Spinal cord (tissue), 10 donors: Measurements from ENCODE around the gene NOL4L. TPM values are rescaled to one million over a fixed set of nuclear protein-coding genes. Genes with fewer than 3 reads are reported as not detected.
"Not testable (repeated sequence)": the region's sequence is repeated elsewhere in the genome, so short reads cannot be mapped to it uniquely, and the experiment has no call there.

Experiments
- DNase-seq, 6 donors: peaks; one replicate each; pipeline versions ENCODE4 v3.0.0 to v3.0.0-alpha.2; 2013 to 2015; ENCODE audit warnings: low spot score in 6 of 6, low read depth in 4 of 6
- H3K27ac ChIP-seq: one replicate; pipeline ENCODE4 v1.5.1; 2013; ENCODE audit warnings: low read depth, low read length, control low read depth
- H3K27me3 ChIP-seq: one replicate; pipeline ENCODE4 v1.6.1; 2013; ENCODE audit warnings: low read length; ENCODE audit not compliant: control insufficient read depth, insufficient read depth
- H3K36me3 ChIP-seq: one replicate; pipeline ENCODE4 v1.6.1; 2013; ENCODE audit warnings: low read length; ENCODE audit not compliant: control insufficient read depth, insufficient read depth
- H3K4me1 ChIP-seq: one replicate; pipeline ENCODE4 v1.6.1; 2013; ENCODE audit warnings: low read length; ENCODE audit not compliant: control insufficient read depth, insufficient read depth
- H3K4me3 ChIP-seq: one replicate; pipeline ENCODE4 v1.5.1; 2013; ENCODE audit warnings: low read depth, low read length, control low read depth
- H3K9me3 ChIP-seq: one replicate; pipeline ENCODE4 v1.6.1; 2013; ENCODE audit warnings: low read length; ENCODE audit not compliant: control insufficient read depth, insufficient read depth
- WGBS: methylation state at CpG from one replicate; pipeline ENCODE4 v1.1.5; 2013; ENCODE audit warnings: missing lambda C conversion rate; ENCODE audit not compliant: insufficient coverage; 5-methylcytosine and 5-hydroxymethylcytosine counted together
- polyA plus RNA-seq, 2 donors: library from polyadenylated mRNA; unstranded; fragments of 120-200 nt; gene quantifications; one replicate each; pipeline ENCODE4 v1.2.1, GENCODE V29; 2013; ENCODE audit not compliant: insufficient read length in 2 of 2
- total RNA-seq, 2 donors: library from RNA; depleted of rRNA in 1 of 2; stranded (reverse); fragments of 120-200 nt in 1 of 2; fragments of >200 nt in 1 of 2; gene quantifications; one replicate each; pipeline versions ENCODE4 v1.2.3 to v1.2.4, GENCODE V29; 2013 to 2014
- donor health status: healthy.

The NOL4L gene
- total and polyA plus RNA-seq, 4 donors: 13.3 to 67.6 (median 44.5) TPM

- no peak for DNase-seq
- no peaks in the 10 kb centered on the region for H3K9me3 ChIP-seq
- whole genome bisulfite sequencing: 38% methylated on average over 7 of the region's 7 CpGs
- H3K27me3 ChIP-seq: no peaks in the 10 kb centered on the region
- H3K4me3 ChIP-seq: no peak overlapping the region
- peaks cover 4% of the 10 kb centered on the region for H3K4me1 ChIP-seq
- H3K36me3 ChIP-seq: no peaks in the 10 kb centered on the region
- no peak overlapping the region for H3K27ac ChIP-seq
These were observed 13.5 kb upstream of the NOL4L start for GRCh38 chr20:32598606-32599005.

GRCh38 chr20:32597714-32598113 is 12.6 kb upstream of the NOL4L start:
- Histone ChIP-seq H3K27me3 (no peaks in the 10 kb centered on the region), H3K9me3 (no peaks in the 10 kb centered on the region), H3K4me1 (peaks cover 2% of the 10 kb centered on the region), H3K27ac (no peak overlapping the region), H3K4me3 (no peak overlapping the region), H3K36me3 (no peaks in the 10 kb centered on the region)
- 95% methylated on average over 4 of the region's 7 CpGs for WGBS
- DNase-seq: no peak

GRCh38 chr20:32596681-32597252 is 11.6 kb upstream of the NOL4L start:
- no peaks in the 10 kb centered on the region for H3K4me1 ChIP-seq
- 25% methylated on average over 1 of the region's 2 CpGs for WGBS
- no peak overlapping the region for H3K27ac ChIP-seq
- DNase-seq: no peak
- no peaks in the 10 kb centered on the region for H3K27me3 ChIP-seq
- no peaks in the 10 kb centered on the region for H3K36me3 ChIP-seq
- H3K9me3 ChIP-seq: no peaks in the 10 kb centered on the region
- no peak overlapping the region for H3K4me3 ChIP-seq

GRCh38 chr20:32595143-32595542 is 10.0 kb upstream of the NOL4L start:
- H3K4me1 ChIP-seq: no peaks in the 10 kb centered on the region
- H3K9me3 ChIP-seq: no peaks in the 10 kb centered on the region
- no peak overlapping the region for H3K27ac ChIP-seq
- H3K36me3 ChIP-seq: no peaks in the 10 kb centered on the region
- no peaks in the 10 kb centered on the region for H3K27me3 ChIP-seq
- WGBS: 97% methylated on average over 2 of the region's 4 CpGs
- DNase-seq: no peak
- no peak overlapping the region for H3K4me3 ChIP-seq

GRCh38 chr20:32594669-32595068 is 9.5 kb upstream of the NOL4L start:
- not testable (repeated sequence) for H3K4me3 ChIP-seq, H3K9me3 ChIP-seq, H3K27me3 ChIP-seq, DNase-seq, H3K36me3 ChIP-seq, H3K4me1 ChIP-seq, H3K27ac ChIP-seq
- no CpG with 5 or more reads among the region's 5 CpGs for WGBS

- no peaks in the 10 kb centered on the region for H3K9me3 ChIP-seq
- no peak overlapping the region for H3K27ac ChIP-seq
- no peaks in the 10 kb centered on the region for H3K36me3 ChIP-seq
- DNase-seq: no peak
- H3K4me1 ChIP-seq: no peaks in the 10 kb centered on the region
- no peak overlapping the region for H3K4me3 ChIP-seq
- H3K27me3 ChIP-seq: no peaks in the 10 kb centered on the region
- 91% methylated on average over 5 of the region's 5 CpGs for WGBS
These were observed 9.1 kb upstream of the NOL4L start for GRCh38 chr20:32594204-32594603.

- not testable (repeated sequence) for H3K27ac ChIP-seq, H3K4me1 ChIP-seq, H3K36me3 ChIP-seq, DNase-seq, H3K27me3 ChIP-seq, H3K4me3 ChIP-seq, H3K9me3 ChIP-seq
- 29% methylated on average over 1 of the region's 4 CpGs for whole genome bisulfite sequencing
These were observed 7.5 kb upstream of the NOL4L start for GRCh38 chr20:32592616-32593015.

- H3K27me3 ChIP-seq: no peaks in the 10 kb centered on the region
- DNase-seq: no peak
- H3K27ac ChIP-seq: no peak overlapping the region
- H3K36me3 ChIP-seq: no peaks in the 10 kb centered on the region
- H3K4me3 ChIP-seq: no peak overlapping the region
- 100% methylated on average over 2 of the region's 3 CpGs for WGBS
- no peaks in the 10 kb centered on the region for H3K9me3 ChIP-seq
- no peaks in the 10 kb centered on the region for H3K4me1 ChIP-seq
These were observed 6.9 kb upstream of the NOL4L start for GRCh38 chr20:32592022-32592421.

- no peak for DNase-seq
- Histone ChIP-seq H3K27me3 (peaks cover 10% of the 10 kb centered on the region), H3K9me3 (no peaks in the 10 kb centered on the region), H3K36me3 (no peaks in the 10 kb centered on the region), H3K4me3 (no peak overlapping the region), H3K4me1 (peaks cover 5% of the 10 kb centered on the region), H3K27ac (no peak overlapping the region)
- no CpG with 5 or more reads among the region's 5 CpGs for WGBS
These were observed 4.6 kb upstream of the NOL4L start for GRCh38 chr20:32589769-32590168.

- WGBS: 79% methylated on average over 5 of the region's 5 CpGs
- Histone ChIP-seq H3K4me3 (no peak overlapping the region), H3K36me3 (no peaks in the 10 kb centered on the region), H3K9me3 (no peaks in the 10 kb centered on the region), H3K4me1 (peaks cover 5% of the 10 kb centered on the region), H3K27me3 (peaks cover 10% of the 10 kb centered on the region), H3K27ac (no peak overlapping the region)
- DNase-seq: no peak
These were observed 4.1 kb upstream of the NOL4L start for GRCh38 chr20:32589256-32589655.
